DLD1 (cell line): Measurements from ENCODE around the gene CBX6.

ENCODE experiments used
- in situ Hi-C: cut with HindIII; loops from 2 replicates; pipeline ENCODE4 v1.10.0; 2017; ENCODE audit warnings: low sequenced_read_pairs

The CBX6 gene

GRCh38 chr22:38873469-38874411, 1.7 kb upstream of the CBX6 start:
- in situ Hi-C loops, result no loop called here

GRCh38 chr22:38872831-38873248, 824 bp upstream of the CBX6 start:
- in situ Hi-C loops, result no loop called here

- in situ Hi-C loops, result no loop called here
These were observed 450 bp downstream of the CBX6 start for GRCh38 chr22:38871360-38872171.

GRCh38 chr22:38870791-38871359, 1.1 kb downstream of the CBX6 start:
- in situ Hi-C loops, result no loop called here

- in situ Hi-C loops, result no loop called here
These were observed 1.7 kb downstream of the CBX6 start for GRCh38 chr22:38870312-38870741.

GRCh38 chr22:38869663-38870062, 2.4 kb downstream of the CBX6 start:
- in situ Hi-C loops, result no loop called here

- in situ Hi-C loops, result no loop called here
These were observed 3.1 kb downstream of the CBX6 start for GRCh38 chr22:38868886-38869381.

GRCh38 chr22:38868286-38868721, 3.7 kb downstream of the CBX6 start:
- in situ Hi-C loops, result no loop called here

GRCh38 chr22:38867471-38868285, 4.3 kb downstream of the CBX6 start:
- in situ Hi-C loops, result no loop called here

- in situ Hi-C loops, result no loop called here
These were observed 4.9 kb downstream of the CBX6 start for GRCh38 chr22:38867124-38867455.

- in situ Hi-C loops, result no loop called here
These were observed 5.5 kb downstream of the CBX6 start for GRCh38 chr22:38866399-38867123.

- in situ Hi-C loops, result no loop called here
These were observed 6.0 kb downstream of the CBX6 start for GRCh38 chr22:38866024-38866398.

GRCh38 chr22:38865201-38866023, 6.6 kb downstream of the CBX6 start:
- in situ Hi-C loops, result no loop called here

GRCh38 chr22:38864361-38865191, 7.4 kb downstream of the CBX6 start:
- in situ Hi-C loops, result no loop called here

GRCh38 chr22:38863531-38864131, 8.4 kb downstream of the CBX6 start:
- in situ Hi-C loops, result no loop called here

GRCh38 chr22:38862375-38863329, 9.4 kb downstream of the CBX6 start:
- in situ Hi-C loops, result no loop called here

- in situ Hi-C loops, result no loop called here
These were observed 10.1 kb downstream of the CBX6 start for GRCh38 chr22:38861927-38862326.
